MCF 10A (cell line): ENCODE data around the gene GFRA1. TPM values are rescaled to one million over a fixed set of nuclear protein-coding genes. Genes with fewer than 3 reads are reported as not detected.

Experiments used
- BruUV-seq: library from RNA; stranded (reverse); fragments of 400-500 nt; replicated peaks from 2 replicates; lab custom pipeline; 2021; lab: Mats Ljungman, UMichigan
- CTCF ChIA-PET: fragments of 300-600 bp; sonication (Branson Sonifier 250); formaldehyde crosslinking; extraction: SDS; loops from one replicate; lab custom pipeline; 2021; ENCODE audit warnings: antibody characterized with exemption, inconsistent platforms; lab: Yijun Ruan, JAX
- POLR2A ChIA-PET: fragments of 300-600, 350-650 bp; sonication (Branson Sonifier 250); formaldehyde crosslinking; extraction: SDS; loops from one replicate; lab custom pipeline; 2020; ENCODE audit warnings: antibody characterized with exemption, inconsistent platforms; lab: Yijun Ruan, JAX
- DNase-seq: peaks from one replicate; pipeline ENCODE4 v3.0.0-alpha.2; 2018; ENCODE audit not compliant: unreplicated experiment
- H3K27ac Mint-ChIP-seq: one replicate; pipeline ENCODE4 v1.8.0; 2022; ENCODE audit warnings: mild to moderate bottlenecking, low read depth, mixed read lengths; ENCODE audit not compliant: unreplicated experiment
- H3K27me3 Mint-ChIP-seq: one replicate; pipeline ENCODE4 v1.8.0; 2022; ENCODE audit warnings: mixed read lengths; ENCODE audit not compliant: insufficient read depth, unreplicated experiment
- H3K36me3 Mint-ChIP-seq: one replicate; pipeline ENCODE4 v1.8.0; 2022; ENCODE audit warnings: mild to moderate bottlenecking, moderate library complexity, mixed read lengths; ENCODE audit not compliant: insufficient read depth, unreplicated experiment
- H3K4me1 Mint-ChIP-seq: one replicate; pipeline ENCODE4 v1.8.0; 2022; ENCODE audit warnings: mixed read lengths; ENCODE audit not compliant: insufficient read depth, unreplicated experiment
- H3K4me3 Mint-ChIP-seq: one replicate; pipeline ENCODE4 v1.8.0; 2022; ENCODE audit warnings: mild to moderate bottlenecking, moderate library complexity, mixed read lengths; ENCODE audit not compliant: unreplicated experiment
- H3K9me3 Mint-ChIP-seq: one replicate; pipeline ENCODE4 v1.8.0; 2022; ENCODE audit warnings: mixed read lengths; ENCODE audit not compliant: unreplicated experiment
- CTCF ChIP-seq: fragments of 200-600 bp; IDR thresholded peaks from one replicate; pipeline ENCODE4 v1.8.0; 2022; ENCODE audit warnings: antibody characterized with exemption, mild to moderate bottlenecking; ENCODE audit not compliant: unreplicated experiment
- intact Hi-C: fragments of 100-400 bp; cut with micrococcal nuclease; formaldehyde crosslinking; loops from 2 replicates; pipeline ENCODE4 v1.14.1; 2022
- total RNA-seq: library from RNA; stranded (reverse); gene quantifications from 2 replicates; pipeline ENCODE4 v1.2.3, GENCODE V29; 2022

GFRA1 gene
- total RNA-seq, 1 experiment from 2014 or later: not detected

- H3K4me3 Mint-ChIP-seq: no peak overlapping the region
- H3K36me3 Mint-ChIP-seq: no peaks in the 10 kb centered on the region
These were observed 27.9 kb downstream of the GFRA1 start for GRCh38 chr10:116245156-116245555.

GRCh38 chr10:116241642-116242410 lies 31.2 kb downstream of the GFRA1 start:
- no peak for TF ChIP-seq CTCF
- Mint-ChIP-seq H3K4me3 (no peak overlapping the region), H3K27ac (no peak overlapping the region), H3K27me3 (no peaks in the 10 kb centered on the region), H3K9me3 (no peaks in the 10 kb centered on the region), H3K4me1 (no peaks in the 10 kb centered on the region), H3K36me3 (no peaks in the 10 kb centered on the region)
- intact Hi-C loops: no loop called here
- DNase-seq: no peak
- no TSS peak for BruUV-seq
- CTCF ChIA-PET: interaction anchor here (0.6 to 0.8 kb wide), 3 partner anchors 92 to 535 kb away, joined by 3 read pairs; no protein-coding TSS in a partner anchor
- POLR2A ChIA-PET: no interaction called here

More at GRCh38 chr10:116245156-116245555, 27.9 kb downstream of the GFRA1 start:
- no TSS peak for BruUV-seq
- TF ChIP-seq CTCF: no peak
- ChIA-PET POLR2A (no interaction called here), CTCF (no interaction called here)
- no peak for DNase-seq
- Mint-ChIP-seq H3K4me1 (no peaks in the 10 kb centered on the region), H3K9me3 (no peaks in the 10 kb centered on the region), H3K27ac (no peak overlapping the region), H3K27me3 (no peaks in the 10 kb centered on the region)
- intact Hi-C loops: no loop called here

GRCh38 chr10:116241085-116241484 lies 31.9 kb downstream of the GFRA1 start:
- CTCF ChIA-PET: interaction anchor here (0.7 kb wide), 1 partner anchor 535 kb away, joined by 3 read pairs; no protein-coding TSS in a partner anchor

More at GRCh38 chr10:116241085-116241484, 31.9 kb downstream of the GFRA1 start:
- Mint-ChIP-seq H3K4me3 (no peak overlapping the region), H3K27me3 (no peaks in the 10 kb centered on the region), H3K4me1 (no peaks in the 10 kb centered on the region), H3K36me3 (no peaks in the 10 kb centered on the region), H3K27ac (no peak overlapping the region), H3K9me3 (no peaks in the 10 kb centered on the region)
- no TSS peak for BruUV-seq
- intact Hi-C loops: no loop called here
- no peak for TF ChIP-seq CTCF
- POLR2A ChIA-PET: no interaction called here
- no peak for DNase-seq
